ENCODE measurements around the gene PTBP2. TPM values are rescaled to one million over a fixed set of nuclear protein-coding genes. Genes with fewer than 3 reads are reported as not detected.

Gene PTBP2
- total and polyA plus RNA-seq, 2 of the 8 experiments (the other 6 are each of a cell fraction or from before 2014, with no cell fraction given) = 24.2 to 61.7 TPM

GRCh38 chr1:96723936-96724335 is 2.4 kb downstream of the PTBP2 start (continued):
- TF ChIP-seq CHD7 (IDR thresholded peaks at IDR 0.05; ENCODE audit: insufficient replicate concordance, low read length) (no peak), SRF (IDR thresholded peaks at IDR 0.05; ENCODE audit: low read depth, low read length) (no peak), TAF1 (IDR thresholded peaks at IDR 0.05; ENCODE audit: low read depth, low read length) (no peak), POU5F1 (IDR thresholded peaks at IDR 0.05; ENCODE audit: low read depth, low read length) (no peak), RNF2 (IDR thresholded peaks at IDR 0.05; ENCODE audit: borderline replicate concordance, low read depth, low read length, missing control alignments, poor library complexity, severe bottlenecking) (no peak)

Measured in H1 (cell line).